Ishikawa (cell line): Measurements from ENCODE around the gene PLIN3.

ENCODE experiments used
- EGR1 ChIP-seq: IDR thresholded peaks from 2 replicates; pipeline ENCODE4 v1.6.1; 2012
- EP300 ChIP-seq: IDR thresholded peaks from 2 replicates; pipeline ENCODE4 v1.6.1; 2012; ENCODE audit warnings: borderline replicate concordance
- FOXM1 ChIP-seq: IDR thresholded peaks from 2 replicates; pipeline ENCODE4 v1.6.1; 2012; ENCODE audit warnings: low read depth, borderline replicate concordance
- RAD21 ChIP-seq: IDR thresholded peaks from 2 replicates; pipeline ENCODE4 v1.6.1; 2012; ENCODE audit warnings: low read depth
- REST ChIP-seq: IDR thresholded peaks from 2 replicates; pipeline ENCODE4 v1.6.1; 2012; ENCODE audit warnings: low read depth, mild to moderate bottlenecking
- TAF1 ChIP-seq: IDR thresholded peaks from 2 replicates; pipeline ENCODE4 v1.6.1; 2012; ENCODE audit warnings: low read depth, mild to moderate bottlenecking
- TCF12 ChIP-seq: IDR thresholded peaks from 2 replicates; pipeline ENCODE4 v1.6.1; 2012; ENCODE audit warnings: low read depth
- YY1 ChIP-seq: IDR thresholded peaks from 2 replicates; pipeline ENCODE4 v1.6.1; 2012; ENCODE audit warnings: low read depth
- ZBTB7A ChIP-seq: IDR thresholded peaks from 2 replicates; pipeline ENCODE4 v1.6.1; 2012; ENCODE audit warnings: low read depth
- TF ChIP-seq, protein P1 (sequence below): IDR thresholded peaks from 2 replicates; pipeline ENCODE4 v1.6.1; 2012

DNA sequence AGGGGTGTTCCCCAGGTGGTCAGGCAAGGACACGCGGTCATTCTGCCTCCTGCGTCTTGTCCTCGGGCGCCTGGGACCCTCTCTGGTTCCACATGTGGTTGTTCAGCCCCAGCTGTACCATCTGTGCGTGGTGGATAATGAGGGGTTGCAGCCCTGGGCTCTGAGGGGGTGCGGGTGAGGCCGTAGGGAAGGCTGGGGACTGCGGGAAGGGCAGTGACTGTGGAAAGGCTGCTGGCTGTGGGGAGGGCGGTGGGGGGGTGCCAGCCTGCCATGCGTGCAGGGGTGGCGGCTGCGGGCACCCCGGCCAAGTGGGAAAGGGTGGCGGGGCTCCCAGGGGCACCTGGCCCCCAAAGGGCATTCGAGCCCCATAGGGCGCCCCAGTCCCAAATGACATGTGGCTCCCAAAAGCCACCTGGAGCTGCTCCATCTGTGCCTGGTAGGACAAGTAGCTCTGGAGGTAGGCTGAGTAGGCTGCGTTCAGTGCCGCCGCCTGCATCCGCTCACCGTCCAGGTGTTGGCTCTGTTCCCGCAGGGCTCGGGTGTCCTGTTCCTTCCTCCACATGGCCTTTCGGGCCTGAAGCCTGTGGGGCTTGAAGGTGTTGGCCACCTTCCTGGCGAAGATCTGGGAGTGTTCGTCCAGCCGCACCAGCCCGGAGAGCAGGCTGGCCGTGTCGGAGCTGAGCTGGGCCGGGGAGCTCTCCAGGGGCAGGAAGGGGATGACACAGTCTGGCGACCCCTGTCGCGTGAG lies 51.1 kb downstream of the PLIN3 start:
- TF ChIP-seq EP300 (no peak), EGR1 (no peak), TAF1 (no peak), YY1 (no peak), REST (no peak), FOXM1 (no peak), RAD21 (no peak), TCF12 (no peak), ZBTB7A (no peak)
- TF ChIP-seq, protein P1, sequence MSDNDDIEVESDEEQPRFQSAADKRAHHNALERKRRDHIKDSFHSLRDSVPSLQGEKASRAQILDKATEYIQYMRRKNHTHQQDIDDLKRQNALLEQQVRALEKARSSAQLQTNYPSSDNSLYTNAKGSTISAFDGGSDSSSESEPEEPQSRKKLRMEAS, result no peak
